NCI-H446 (cell line): ENCODE results near the gene NNT.
"Not testable (repeated sequence)": the region's sequence is repeated elsewhere in the genome, so short reads cannot be mapped to it uniquely, and the experiment has no call there.

Experiments
- DNase-seq, 2 experiments: peaks; one replicate each; lab custom pipeline; 2025; lab: John Stamatoyannopoulos, UW

NNT gene

GRCh38 chr5:43602461-43603343 lies at the start of gene NNT:
Gene NNT (plus strand): TSS chr5:43603180. CDS start chr5:43609196, 6,016 bp downstream.
- DNase-seq, result peak; percentile 82 to 94

DNA sequence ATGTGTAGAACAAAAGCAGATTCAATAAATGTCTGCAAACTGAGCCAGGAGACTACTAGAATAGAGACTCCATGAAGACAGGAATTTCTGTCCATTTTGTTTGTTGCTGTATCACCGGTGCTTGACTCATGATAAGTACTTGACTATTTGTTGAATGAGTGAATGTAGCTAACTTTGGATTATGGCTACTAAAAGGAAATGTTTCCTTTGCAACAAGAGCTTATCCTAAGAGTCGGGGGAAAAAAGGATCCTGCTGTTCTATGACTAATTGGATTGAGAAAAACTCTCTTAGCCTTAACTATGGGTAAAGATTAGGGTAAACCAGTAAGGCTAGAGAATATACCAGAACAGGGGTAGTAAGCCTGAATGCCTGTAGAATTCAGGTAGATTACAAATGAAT lies 49.6 kb upstream of the NNT start:
- DNase-seq, result no peak

DNA sequence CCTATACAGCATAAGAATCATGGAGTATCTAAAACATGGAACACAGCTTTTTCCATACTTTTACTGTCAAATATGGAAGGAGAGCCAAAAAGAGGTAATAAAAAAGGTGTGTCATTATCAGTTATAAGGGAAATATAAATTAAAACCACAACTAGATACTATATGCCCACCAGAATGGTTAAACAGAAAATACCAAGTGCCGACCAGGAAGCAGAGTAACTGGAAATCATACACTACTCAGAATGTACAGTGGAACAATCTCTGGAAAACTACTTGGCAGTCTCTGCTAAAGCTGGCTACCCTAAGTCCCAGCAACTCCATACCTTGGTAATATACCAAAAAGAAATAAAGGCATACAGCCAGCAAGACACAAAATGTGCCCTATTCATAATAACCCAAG lies 48.5 kb upstream of the NNT start:
- DNase-seq, result no peak

GRCh38 chr5:43555895-43556606 lies 46.9 kb upstream of the NNT start:
- DNase-seq, result peak; percentile 15 to 38

DNA sequence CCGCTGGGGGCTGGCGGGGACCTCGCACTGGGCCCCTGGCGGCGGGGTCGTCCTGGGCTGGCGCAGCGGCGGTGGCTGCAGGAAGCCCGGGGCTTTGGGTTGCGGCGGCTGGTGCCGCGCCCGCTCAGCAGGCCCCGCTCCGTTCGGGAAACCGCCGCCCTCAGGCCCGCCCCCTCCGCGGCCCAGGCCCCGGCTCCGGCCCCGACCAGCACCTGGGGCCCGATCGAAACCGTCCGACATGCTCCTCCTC lies 46.4 kb upstream of the NNT start:
- DNase-seq, result not testable (repeated sequence)

- peak; percentile 60 to 93 for DNase-seq
These were observed 46.0 kb upstream of the NNT start, which contains the start of gene PAIP1 for GRCh38 chr5:43556857-43557542. Gene PAIP1 (minus strand): TSS chr5:43557077. CDS start chr5:43556846, 231 bp downstream.

GRCh38 chr5:43560128-43560527 lies 42.9 kb upstream of the NNT start:
- no peak for DNase-seq

DNA sequence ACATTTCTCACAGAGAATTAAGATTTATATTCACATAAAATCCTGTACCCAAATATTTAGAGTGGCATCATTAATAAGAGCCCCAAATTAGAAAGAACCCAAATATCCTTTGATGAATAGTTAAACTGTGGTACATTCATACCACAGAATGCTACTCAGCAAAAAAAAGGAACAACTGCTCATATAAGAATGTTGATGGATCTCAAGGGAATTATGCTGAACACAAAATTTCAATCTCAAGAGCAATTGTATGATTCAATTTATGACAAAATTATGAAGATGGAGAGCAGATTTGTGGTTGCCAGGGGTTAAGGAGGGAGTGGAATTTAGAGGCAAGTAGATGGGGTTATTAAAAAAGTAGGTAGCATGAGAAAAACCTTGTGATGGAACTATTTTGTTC lies 41.6 kb upstream of the NNT start:
- DNase-seq, result no peak

- no peak for DNase-seq
These were observed 39.7 kb upstream of the NNT start for GRCh38 chr5:43563321-43563720.

DNA sequence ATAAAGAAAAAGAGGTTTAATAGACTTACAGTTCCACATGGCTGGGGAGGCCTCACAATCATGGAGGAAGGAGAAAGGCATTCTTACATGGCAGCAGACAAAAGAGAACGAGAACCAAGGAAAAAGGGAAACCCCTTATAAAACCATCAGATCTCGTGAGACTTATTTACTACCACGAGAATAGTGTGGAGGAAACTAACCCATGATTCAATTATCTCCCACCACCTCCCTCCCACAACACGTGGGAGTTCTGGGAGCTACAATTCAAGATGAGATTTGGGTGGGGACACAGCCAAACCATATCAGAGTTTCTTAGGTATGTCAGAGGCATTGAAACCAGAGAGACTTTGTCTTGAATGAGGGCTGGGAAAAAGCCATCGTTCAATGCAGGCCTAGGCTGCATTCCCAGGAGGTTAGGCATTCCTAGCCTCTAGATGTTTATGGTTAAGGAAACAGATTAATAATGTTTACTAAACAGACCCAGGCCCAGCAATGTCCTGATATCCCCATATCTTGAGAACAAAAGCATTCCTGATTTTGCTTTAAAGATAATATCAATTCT lies 38.6 kb upstream of the NNT start:
- no peak for DNase-seq

GRCh38 chr5:43565043-43565442 lies 37.9 kb upstream of the NNT start:
- DNase-seq, result no peak

GRCh38 chr5:43567967-43568366 lies 35.0 kb upstream of the NNT start:
- DNase-seq, result no peak

- DNase-seq, result no peak
These were observed 33.7 kb upstream of the NNT start for GRCh38 chr5:43569236-43569746.

GRCh38 chr5:43570450-43571158 lies 32.4 kb upstream of the NNT start:
- no peak for DNase-seq

GRCh38 chr5:43571237-43571636 lies 31.7 kb upstream of the NNT start:
- no peak for DNase-seq

GRCh38 chr5:43572357-43572756 lies 30.6 kb upstream of the NNT start:
- peak in 1 of 2 experiments; percentile 15 for DNase-seq

DNA sequence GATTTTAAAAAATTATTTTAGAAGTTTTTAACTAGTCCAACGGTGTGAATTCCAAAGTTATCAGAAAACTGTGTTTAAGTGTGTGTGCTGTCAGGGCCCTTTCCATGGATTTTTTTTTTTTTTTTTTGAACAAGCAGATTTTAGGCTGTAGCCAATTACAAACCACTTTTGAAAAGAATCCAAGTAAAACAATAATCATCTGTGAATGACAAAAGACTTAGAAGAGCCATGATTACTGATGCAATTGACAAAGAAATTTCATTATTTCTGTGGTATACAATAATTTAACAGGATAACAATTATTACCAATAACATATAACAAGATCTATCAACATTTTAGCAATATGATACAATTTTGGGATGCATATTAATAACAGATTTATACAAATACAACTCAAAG lies 29.9 kb upstream of the NNT start:
- DNase-seq, result peak in 1 of 2 experiments; percentile 54

GRCh38 chr5:43580402-43581210 lies 22.4 kb upstream of the NNT start:
- DNase-seq, result not testable (repeated sequence)

GRCh38 chr5:43581398-43581797 lies 21.6 kb upstream of the NNT start:
- no peak for DNase-seq

GRCh38 chr5:43582082-43583005 lies 20.6 kb upstream of the NNT start:
- no peak for DNase-seq
